Effector CD8-positive, alpha-beta T cell (primary cell): Measurements from ENCODE around the gene SYNM.

Experiments
- DNase-seq: peaks from one replicate; lab custom pipeline; 2025; lab: John Stamatoyannopoulos, UW

The SYNM gene

GRCh38 chr15:99122831-99123712, 18.2 kb downstream of the SYNM start:
- DNase-seq: no peak

GRCh38 chr15:99123713-99124451, 19.0 kb downstream of the SYNM start:
- DNase-seq: no peak

- no peak for DNase-seq
Observed at GRCh38 chr15:99124641-99125040, 19.8 kb downstream of the SYNM start.

- no peak for DNase-seq
Observed at GRCh38 chr15:99125061-99125891, 20.4 kb downstream of the SYNM start.

- no peak for DNase-seq
Observed at GRCh38 chr15:99126131-99126588, 21.3 kb downstream of the SYNM start.

- DNase-seq: no peak
Observed at GRCh38 chr15:99126930-99127329, 22.1 kb downstream of the SYNM start.

- DNase-seq: no peak
Observed at GRCh38 chr15:99127773-99128172, 22.9 kb downstream of the SYNM start.

GRCh38 chr15:99128411-99128810, 23.5 kb downstream of the SYNM start:
- DNase-seq: no peak

- DNase-seq: no peak
Observed at GRCh38 chr15:99129644-99130043, 24.8 kb downstream of the SYNM start.

GRCh38 chr15:99130314-99130713, 25.4 kb downstream of the SYNM start:
- no peak for DNase-seq

- DNase-seq: no peak
Observed at GRCh38 chr15:99130765-99131440, 26.0 kb downstream of the SYNM start.

- no peak for DNase-seq
Observed at GRCh38 chr15:99131441-99132023, 26.7 kb downstream of the SYNM start.

- DNase-seq: no peak
Observed at GRCh38 chr15:99132122-99132521, 27.2 kb downstream of the SYNM start.

GRCh38 chr15:99132634-99133287, 27.9 kb downstream of the SYNM start:
- DNase-seq: no peak

GRCh38 chr15:99134317-99134821, 29.5 kb downstream of the SYNM start:
- DNase-seq: no peak

GRCh38 chr15:99135194-99135593, 30.3 kb downstream of the SYNM start:
- no peak for DNase-seq

GRCh38 chr15:99137111-99137546, 32.2 kb downstream of the SYNM start:
- no peak for DNase-seq

GRCh38 chr15:99137877-99138276, 33.0 kb downstream of the SYNM start:
- no peak for DNase-seq

GRCh38 chr15:99138491-99138982, 33.7 kb downstream of the SYNM start:
- DNase-seq: no peak

- no peak for DNase-seq
Observed at GRCh38 chr15:99139276-99139675, 34.4 kb downstream of the SYNM start.
